Right lobe of liver (tissue), 4 donors: ENCODE data around the gene RGS4.

Experiments used
- CTCF ChIP-seq, 4 donors: fragments of 200-600 bp in 3 of 4; fragments of 450-650 bp in 1 of 4; IDR thresholded peaks; one replicate each; pipeline versions ENCODE4 v1.5.1 to v1.8.0; 2016 to 2022; ENCODE audit warnings: antibody characterized with exemption in 4 of 4, mild to moderate bottlenecking in 2 of 4
- POLR2A ChIP-seq: fragments of 450-650 bp; IDR thresholded peaks from one replicate; pipeline ENCODE4 v1.6.1; 2017; ENCODE audit warnings: antibody characterized with exemption, mild to moderate bottlenecking
- donor health status: DM: no; HTN: no; CAD: no.
- donor health status: DM: no; HTN: no; CAD: no.
- donor health status: DM: no; HTN: yes; CAD: no.

- no peak for TF ChIP-seq CTCF (IDR thresholded peaks at IDR 0.05)
- no peak for TF ChIP-seq POLR2A
These were observed 2.5 kb upstream of the RGS4 start for GRCh38 chr1:163066686-163067085.
